T-helper 1 cell (primary cell): ENCODE measurements around the gene MEG3.
"Not testable (repeated sequence)": the region's sequence is repeated elsewhere in the genome, so short reads cannot be mapped to it uniquely, and the experiment has no call there.

Source experiments
- DNase-seq, 5 donors: peaks; one replicate each; pipeline ENCODE4 v3.0.0-alpha.2; 2012 to 2020

MEG3 gene

GRCh38 chr14:100816286-100816949 is 9.5 kb upstream of the MEG3 start:
- DNase-seq, result no peak

- DNase-seq, result no peak
Measured at GRCh38 chr14:100816950-100817901, 8.7 kb upstream of the MEG3 start.

GRCh38 chr14:100818221-100818699 is 7.7 kb upstream of the MEG3 start:
- no peak for DNase-seq

- DNase-seq, result not testable (repeated sequence)
Measured at GRCh38 chr14:100818923-100819322, 7.0 kb upstream of the MEG3 start.

- no peak for DNase-seq
Measured at GRCh38 chr14:100819453-100819828, 6.5 kb upstream of the MEG3 start.

GRCh38 chr14:100819829-100820475 is 6.0 kb upstream of the MEG3 start:
- no peak for DNase-seq

GRCh38 chr14:100820957-100821356 is 5.0 kb upstream of the MEG3 start:
- no peak for DNase-seq

- DNase-seq, result no peak
Measured at GRCh38 chr14:100822013-100822412, 3.9 kb upstream of the MEG3 start.

- no peak for DNase-seq
Measured at GRCh38 chr14:100822532-100823296, 3.2 kb upstream of the MEG3 start.

GRCh38 chr14:100823413-100824080 is 2.4 kb upstream of the MEG3 start:
- no peak for DNase-seq

- DNase-seq, result no peak
Measured at GRCh38 chr14:100824091-100824551, 1.8 kb upstream of the MEG3 start.

GRCh38 chr14:100824901-100825712 is 811 bp upstream of the MEG3 start:
- no peak for DNase-seq

- DNase-seq, result no peak
Measured at GRCh38 chr14:100826391-100827100, 628 bp downstream of the MEG3 start.

- DNase-seq, result no peak
Measured at GRCh38 chr14:100827101-100828021, 1.4 kb downstream of the MEG3 start.

- DNase-seq, result no peak
Measured at GRCh38 chr14:100828031-100828769, 2.3 kb downstream of the MEG3 start.

- DNase-seq, result no peak
Measured at GRCh38 chr14:100830681-100831080, 4.8 kb downstream of the MEG3 start.

- DNase-seq, result no peak
Measured at GRCh38 chr14:100832311-100832960, 6.5 kb downstream of the MEG3 start.
